OCI-LY7 (cell line): ENCODE measurements around the gene SGK1. TPM values are rescaled to one million over a fixed set of nuclear protein-coding genes. Genes with fewer than 3 reads are reported as not detected.
"Not testable (repeated sequence)": the region's sequence is repeated elsewhere in the genome, so short reads cannot be mapped to it uniquely, and the experiment has no call there.

ENCODE experiments used
- BruUV-seq: library from RNA; stranded (reverse); fragments of 400-500 nt; replicated peaks from 2 replicates; lab custom pipeline; 2021; lab: Mats Ljungman, UMichigan
- CTCF ChIA-PET: fragments of 300-600 bp; sonication (Branson Sonifier 250); formaldehyde crosslinking; loops from one replicate; lab custom pipeline; 2022; ENCODE audit warnings: antibody characterized with exemption; ENCODE audit not compliant: unreplicated experiment; lab: Charles Lee
- POLR2A ChIA-PET: fragments of 300-600 bp; sonication (Branson Sonifier 250); formaldehyde crosslinking; loops from one replicate; lab custom pipeline; 2022; ENCODE audit warnings: antibody characterized with exemption; lab: Charles Lee
- DNase-seq: peaks from one replicate; pipeline ENCODE4 v3.0.0-alpha.2; 2015; ENCODE audit warnings: low spot score
- H2AFZ ChIP-seq: fragments of 200-600 bp; sonication (generic), shearing (Covaris generic); 2 replicates; pipeline ENCODE4 v1.6.1; 2014; ENCODE audit warnings: mild to moderate bottlenecking, antibody characterized with exemption, low read length, moderate library complexity
- H3K27ac ChIP-seq: fragments of 200-600 bp; sonication (generic); 2 replicates; pipeline ENCODE4 v1.5.1; 2014; ENCODE audit warnings: mixed run types, low read depth, mild to moderate bottlenecking, moderate library complexity, low read length, inconsistent platforms; ENCODE audit not compliant: poor library complexity, severe bottlenecking
- H3K36me3 ChIP-seq: fragments of 200-600 bp; sonication (generic); 2 replicates; pipeline ENCODE4 v1.6.1; 2014; ENCODE audit warnings: mild to moderate bottlenecking, antibody characterized with exemption, low read length, moderate library complexity, mixed read lengths; ENCODE audit not compliant: insufficient read depth
- H3K4me1 ChIP-seq: fragments of 200-600 bp; sonication (generic); 2 replicates; pipeline ENCODE4 v1.5.1; 2014; ENCODE audit warnings: mild to moderate bottlenecking, low read length; ENCODE audit not compliant: insufficient read depth, poor library complexity, severe bottlenecking
- H3K4me2 ChIP-seq: fragments of 200-600 bp; sonication (generic); 2 replicates; pipeline ENCODE4 v1.6.1; 2014; ENCODE audit warnings: mild to moderate bottlenecking, low read length
- H3K4me3 ChIP-seq: fragments of 200-600 bp; sonication (generic); 2 replicates; pipeline ENCODE4 v1.5.1; 2014; ENCODE audit warnings: mild to moderate bottlenecking, low read depth, low read length; ENCODE audit not compliant: poor library complexity, severe bottlenecking
- H3K79me2 ChIP-seq: fragments of 200-600 bp; sonication (generic); 2 replicates; pipeline ENCODE4 v1.6.1; 2016; ENCODE audit warnings: low read depth, mild to moderate bottlenecking, low read length, moderate library complexity, mixed read lengths; ENCODE audit not compliant: insufficient read depth
- H3K9me2 ChIP-seq: fragments of 200-600 bp; sonication (generic); 2 replicates; pipeline ENCODE4 v1.6.1; 2016; ENCODE audit warnings: mild to moderate bottlenecking, low read length, mixed read lengths; ENCODE audit not compliant: insufficient read depth
- H3K9me3 ChIP-seq: fragments of 200-600 bp; sonication (generic); 2 replicates; pipeline ENCODE4 v1.6.1; 2014; ENCODE audit warnings: mild to moderate bottlenecking, mixed run types, low read length, mixed read lengths
- H4K20me1 ChIP-seq: fragments of 200-600 bp; sonication (generic); 2 replicates; pipeline ENCODE4 v1.6.1; 2014; ENCODE audit warnings: mild to moderate bottlenecking, antibody characterized with exemption, low read length, moderate library complexity, mixed read lengths; ENCODE audit not compliant: insufficient read depth
- CTCF ChIP-seq: fragments of 200-600 bp; sonication (generic); conservative IDR thresholded peaks from 2 replicates; pipeline ENCODE4 v1.5.1; 2014; ENCODE audit warnings: mild to moderate bottlenecking, antibody characterized with exemption, low read length, moderate library complexity, mixed read lengths
- EZH2phosphoT487 ChIP-seq: fragments of 200-600 bp; sonication (generic); IDR thresholded peaks from 2 replicates; pipeline ENCODE4 v1.6.1; 2018; ENCODE audit warnings: low read depth, borderline replicate concordance, mild to moderate bottlenecking, mixed run types, antibody characterized with exemption, low read length, moderate library complexity, mixed read lengths
- intact Hi-C: fragments of 100-400 bp; cut with micrococcal nuclease; formaldehyde crosslinking; loops from one replicate; pipeline ENCODE4 v1.10.0; 2022; ENCODE audit not compliant: unreplicated experiment
- total RNA-seq, 2 experiments: library from RNA; depleted of rRNA in 1 of 2; stranded (reverse); fragments of >200 nt in 1 of 2; shearing (Covaris generic) in 1 of 2; gene quantifications; 2 replicates each; pipeline ENCODE4 v1.2.3, GENCODE V29; 2014 to 2022

Gene SGK1
- total RNA-seq, 2 experiments from 2014 or later: 5.2 to 27.6 TPM

DNA sequence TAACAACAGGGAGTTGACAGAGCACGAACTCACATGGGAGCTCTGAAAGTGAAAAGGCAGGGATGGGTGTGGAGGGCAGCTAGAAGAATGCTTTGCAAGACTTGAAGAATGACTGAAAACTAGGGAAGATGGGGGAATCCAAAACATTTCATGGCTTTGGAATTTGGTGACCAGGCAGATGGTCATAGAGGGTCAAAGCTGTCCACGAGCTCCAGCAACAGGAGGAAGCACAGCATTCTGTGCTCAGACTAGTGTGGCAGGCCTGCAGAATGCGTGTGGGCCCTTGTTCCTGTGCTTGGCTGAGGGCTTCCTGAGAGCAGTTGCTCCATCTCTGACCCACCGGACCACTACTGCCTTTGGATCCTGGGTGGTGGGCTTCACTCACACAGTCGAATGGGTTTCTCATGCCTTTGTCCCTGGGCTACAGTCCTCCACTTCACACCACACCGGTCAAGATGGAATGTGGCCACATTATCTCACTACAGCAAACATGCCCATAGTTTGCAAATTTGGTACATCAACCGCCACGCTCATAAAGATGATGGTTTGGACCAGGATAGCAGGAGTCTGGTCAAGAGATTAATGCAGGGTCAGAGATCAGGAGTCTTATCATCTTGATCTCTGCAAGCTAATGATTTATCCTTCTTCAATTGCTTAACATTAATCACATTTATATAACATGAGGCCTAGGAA is 100.7 kb downstream of the SGK1 start:
- no peak overlapping the region for H3K4me3 ChIP-seq
- peak overlapping the region; percentile 93 for H2AFZ ChIP-seq
- no peak overlapping the region for H3K27ac ChIP-seq
- H4K20me1 ChIP-seq: no peaks in the 10 kb centered on the region
- intact Hi-C loops: loop anchor here (2.0 kb wide), 1 partner anchor 30 kb away; no protein-coding TSS in a partner anchor
- DNase-seq: no peak
- ChIA-PET POLR2A (interaction anchor here (0.7 to 1.7 kb wide), 6 partner anchors 9 to 219 kb away, joined by 3 to 6 read pairs (median 4); no protein-coding TSS in a partner anchor), CTCF (no interaction called here)
- 0 out of 2 replicates have a peak, but pooled peaks cover 6% of the 10 kb centered on the region for H3K36me3 ChIP-seq
- no peaks in the 10 kb centered on the region for H3K9me2 ChIP-seq
- TF ChIP-seq CTCF: no peak
- no peak for TF ChIP-seq EZH2phosphoT487
- H3K4me2 ChIP-seq: peak overlapping the region; percentile 65
- no TSS peak for BruUV-seq
- H3K4me1 ChIP-seq: peaks cover 25% of the 10 kb centered on the region
- no peaks in the 10 kb centered on the region for H3K79me2 ChIP-seq
- no peaks in the 10 kb centered on the region for H3K9me3 ChIP-seq

- Histone ChIP-seq H3K4me3 (peak overlapping the region; percentile 21), H3K4me2 (peak overlapping the region; percentile 65), H3K79me2 (no peaks in the 10 kb centered on the region), H3K9me3 (no peaks in the 10 kb centered on the region), H3K27ac (peak overlapping the region; percentile 63), H2AFZ (peak overlapping the region; percentile 93), H3K36me3 (0 out of 2 replicates have a peak, but pooled peaks cover 6% of the 10 kb centered on the region), H3K9me2 (no peaks in the 10 kb centered on the region), H3K4me1 (peaks cover 25% of the 10 kb centered on the region), H4K20me1 (no peaks in the 10 kb centered on the region)
- ChIA-PET CTCF (no interaction called here), POLR2A (interaction anchor here (0.7 to 1.7 kb wide), 6 partner anchors 9 to 220 kb away, joined by 3 to 6 read pairs (median 4); no protein-coding TSS in a partner anchor)
- intact Hi-C loops: loop anchor here (2.0 kb wide), 1 partner anchor 30 kb away; no protein-coding TSS in a partner anchor
- DNase-seq: peak; percentile 66
- TF ChIP-seq EZH2phosphoT487: no peak
- TF ChIP-seq CTCF: no peak
- no TSS peak for BruUV-seq
Measured at GRCh38 chr6:134216301-134217010, 101.5 kb downstream of the SGK1 start.

- DNase-seq, BruUV-seq, H3K79me2 ChIP-seq, H3K4me3 ChIP-seq, H3K27ac ChIP-seq, H2AFZ ChIP-seq, CTCF ChIA-PET, H4K20me1 ChIP-seq, H3K36me3 ChIP-seq, H3K9me3 ChIP-seq, intact Hi-C loops, H3K9me2 ChIP-seq, H3K4me2 ChIP-seq: not testable (repeated sequence)
- POLR2A ChIA-PET: interaction anchor here (0.7 to 2.1 kb wide), 6 partner anchors 9 to 83 kb away, joined by 3 to 9 read pairs (median 4); no protein-coding TSS in a partner anchor
- peaks cover 25% of the 10 kb centered on the region for H3K4me1 ChIP-seq
Measured at GRCh38 chr6:134213410-134213809, 104.5 kb downstream of the SGK1 start.
